GM21723 (cell line): ENCODE measurements around the gene R3HDML.
A peak's percentile ranks its signal among the peaks of the same experiment; 100 is the strongest.

Experiments used
- ATAC-seq: cut with Tn5 transposase; IDR thresholded peaks from one replicate; pipeline ENCODE4 v1.9.1; 2021; ENCODE audit warnings: mild to moderate bottlenecking, moderate library complexity; ENCODE audit not compliant: unreplicated experiment

Gene R3HDML

DNA sequence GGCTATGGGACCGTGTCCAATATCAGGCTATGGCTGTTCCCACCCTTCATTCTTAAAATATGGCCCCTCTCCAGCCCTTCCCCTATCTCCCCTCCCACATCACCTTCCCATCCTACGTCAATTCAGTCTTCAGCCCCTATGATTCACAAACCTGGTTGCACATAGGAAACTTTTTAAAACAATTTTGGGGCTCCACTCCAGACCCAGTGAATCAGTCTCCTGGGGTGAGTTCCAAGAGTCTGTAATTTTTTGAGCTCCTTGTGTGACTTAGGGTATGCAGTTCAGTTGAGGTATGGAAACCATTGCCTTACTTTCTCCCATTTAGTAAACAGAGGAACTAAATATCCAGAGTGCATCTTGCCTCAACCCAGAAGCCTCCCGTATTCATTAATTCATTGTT lies 24.2 kb downstream of the R3HDML start:
- no peak for ATAC-seq

DNA sequence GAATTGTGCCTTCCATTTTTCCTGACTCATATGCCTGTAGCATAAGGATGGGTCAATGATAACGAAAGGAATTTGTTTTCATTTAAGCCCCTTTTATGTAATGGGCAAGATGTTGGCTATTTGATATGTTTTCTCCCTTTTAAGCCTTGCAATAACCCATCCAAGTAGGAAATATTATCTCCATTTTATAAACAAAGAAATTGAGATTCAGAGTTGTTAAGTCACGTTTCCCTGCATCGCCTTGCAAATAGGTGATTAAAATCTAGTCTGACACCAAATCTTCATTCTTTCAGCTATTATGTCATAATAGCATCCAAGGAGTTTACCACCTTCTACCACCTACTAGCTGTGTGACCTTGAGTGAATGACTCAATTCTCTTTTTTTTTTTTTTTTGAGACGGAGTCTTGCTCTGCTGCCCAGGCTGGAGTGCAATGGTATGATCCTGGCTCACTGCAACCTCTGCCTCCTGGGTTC lies 25.7 kb downstream of the R3HDML start:
- no peak for ATAC-seq

DNA sequence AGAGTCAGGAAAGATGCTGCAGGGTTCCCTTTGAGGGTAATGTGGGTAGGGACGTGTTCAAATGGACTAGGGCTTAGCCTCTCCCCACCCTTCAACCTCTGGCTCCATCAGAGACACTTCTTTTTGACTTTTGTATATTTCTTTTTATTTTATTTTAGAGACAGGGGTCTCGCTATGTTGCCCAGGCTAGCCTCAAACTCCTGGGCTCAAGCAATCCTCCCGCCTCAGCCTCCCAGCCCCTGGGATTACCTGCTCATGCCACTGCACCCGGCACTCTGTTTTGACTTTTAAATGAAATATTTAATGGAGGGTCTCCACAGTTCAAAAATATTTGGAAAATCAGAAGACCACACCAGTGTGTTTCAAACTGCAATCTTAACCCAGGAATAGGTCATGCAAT lies 27.2 kb downstream of the R3HDML start:
- no peak for ATAC-seq

DNA sequence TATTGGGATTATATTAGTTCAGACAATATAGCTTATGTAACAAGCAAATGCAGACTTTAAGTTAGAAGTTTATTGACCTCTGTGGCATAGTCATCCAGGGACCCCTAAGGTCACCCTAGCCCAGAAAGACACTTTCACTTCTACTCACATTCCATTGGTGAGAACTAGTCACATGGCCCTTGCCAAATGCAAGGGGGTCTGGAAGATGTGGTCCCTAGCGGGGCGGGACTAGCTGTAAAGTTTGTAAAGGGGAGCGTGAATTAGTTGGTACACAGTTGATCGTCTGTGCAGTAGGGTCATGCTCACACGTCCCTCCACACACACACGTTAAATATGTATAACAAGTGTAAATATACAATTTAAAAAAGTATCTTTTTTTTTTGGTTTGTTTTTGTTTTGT lies 27.9 kb downstream of the R3HDML start:
- ATAC-seq = no peak

DNA sequence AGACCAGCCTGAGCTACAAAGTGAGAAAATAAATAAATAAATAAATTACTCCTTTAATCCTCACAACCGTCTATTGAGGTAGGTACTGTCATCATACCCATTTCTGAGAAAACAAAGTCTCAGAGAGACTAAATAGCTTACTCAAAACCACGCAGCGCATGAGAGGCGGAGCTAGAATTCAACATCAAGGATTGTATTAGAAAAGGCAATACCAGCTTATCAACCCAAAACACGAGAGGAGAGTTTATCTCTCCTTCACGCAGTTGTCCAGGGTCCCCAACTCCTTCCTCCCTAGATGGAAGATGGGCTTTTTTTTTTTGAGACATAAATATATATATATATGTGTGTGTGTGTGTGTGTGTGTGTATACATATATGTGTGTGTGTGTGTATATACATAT lies 30.9 kb downstream of the R3HDML start:
- no peak for ATAC-seq

DNA sequence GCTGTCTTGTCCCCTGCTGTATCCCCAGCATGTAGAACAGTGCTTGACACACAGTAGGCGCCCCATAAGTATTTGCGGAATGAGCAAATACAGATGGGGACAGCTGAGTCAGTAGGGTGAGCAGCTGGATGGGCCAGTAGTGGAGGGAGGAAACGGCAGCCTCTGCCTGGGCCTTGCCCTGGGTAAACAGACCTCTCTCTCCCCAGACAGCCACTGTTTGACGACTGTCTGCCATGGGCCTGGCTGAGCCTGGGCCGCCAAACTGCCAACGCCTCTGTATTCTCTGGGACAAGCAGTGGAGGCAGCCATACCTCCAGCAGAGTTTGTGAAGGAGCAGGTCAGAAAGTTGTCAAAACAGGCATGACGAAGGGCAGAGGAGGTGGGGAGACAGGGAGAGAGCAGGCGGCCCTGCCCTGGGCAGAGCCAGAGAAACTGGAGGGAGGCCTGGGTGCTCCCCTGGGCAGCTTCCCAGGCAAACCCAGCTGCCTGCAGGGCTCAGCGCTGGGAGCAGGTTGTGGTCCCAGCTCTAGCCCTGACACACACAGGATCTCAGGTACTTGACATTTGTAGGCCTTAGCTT lies 33.9 kb downstream of the R3HDML start:
- ATAC-seq = no peak

DNA sequence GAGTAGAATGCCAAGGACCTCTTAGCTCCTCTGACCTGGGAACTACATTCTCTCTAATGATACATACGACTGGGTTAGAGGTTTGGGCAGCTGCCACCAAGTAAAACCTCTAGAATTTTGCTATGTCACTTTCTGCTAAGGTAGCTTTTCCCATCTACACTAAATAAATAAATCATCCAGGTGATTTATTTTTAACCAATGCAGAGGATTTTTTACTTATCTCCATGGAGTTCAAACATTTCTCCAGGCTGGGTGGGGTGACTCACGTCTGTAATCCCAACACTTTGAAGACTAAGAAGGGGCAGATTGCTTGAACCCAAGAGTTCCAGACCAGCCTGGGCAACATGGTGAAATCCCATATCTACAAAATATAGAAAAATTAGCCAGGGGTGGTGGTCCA lies 45.8 kb downstream of the R3HDML start:
- ATAC-seq = no peak

DNA sequence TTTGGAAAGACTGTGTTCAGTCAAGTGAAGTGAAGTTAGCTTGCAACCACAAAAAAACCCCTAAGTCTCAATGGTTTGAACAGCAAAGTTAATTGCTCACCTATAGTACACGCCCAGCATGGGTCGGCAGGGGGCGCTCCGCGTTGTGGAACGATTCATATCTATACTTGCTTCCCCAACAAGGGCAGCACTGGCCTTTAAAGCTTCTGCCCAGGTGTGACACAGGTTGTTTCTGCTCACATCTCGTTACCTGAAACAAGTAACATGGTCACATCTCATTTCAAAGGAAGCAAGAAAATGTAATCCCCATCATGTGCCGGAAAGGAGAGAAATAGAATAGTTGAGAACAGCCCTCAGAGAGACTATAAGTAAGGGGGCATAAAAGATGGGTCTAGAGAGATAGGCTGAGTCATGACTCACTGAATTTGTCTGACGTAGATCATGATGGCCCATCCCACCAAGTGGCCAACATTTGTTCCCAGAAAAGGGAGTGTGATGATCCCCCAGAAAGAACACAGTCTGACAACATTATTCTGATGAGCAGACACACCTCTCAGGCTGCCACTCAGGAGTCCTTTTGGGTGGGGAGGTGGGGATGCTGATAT lies 47.7 kb downstream of the R3HDML start:
- peak; percentile 62 for ATAC-seq

DNA sequence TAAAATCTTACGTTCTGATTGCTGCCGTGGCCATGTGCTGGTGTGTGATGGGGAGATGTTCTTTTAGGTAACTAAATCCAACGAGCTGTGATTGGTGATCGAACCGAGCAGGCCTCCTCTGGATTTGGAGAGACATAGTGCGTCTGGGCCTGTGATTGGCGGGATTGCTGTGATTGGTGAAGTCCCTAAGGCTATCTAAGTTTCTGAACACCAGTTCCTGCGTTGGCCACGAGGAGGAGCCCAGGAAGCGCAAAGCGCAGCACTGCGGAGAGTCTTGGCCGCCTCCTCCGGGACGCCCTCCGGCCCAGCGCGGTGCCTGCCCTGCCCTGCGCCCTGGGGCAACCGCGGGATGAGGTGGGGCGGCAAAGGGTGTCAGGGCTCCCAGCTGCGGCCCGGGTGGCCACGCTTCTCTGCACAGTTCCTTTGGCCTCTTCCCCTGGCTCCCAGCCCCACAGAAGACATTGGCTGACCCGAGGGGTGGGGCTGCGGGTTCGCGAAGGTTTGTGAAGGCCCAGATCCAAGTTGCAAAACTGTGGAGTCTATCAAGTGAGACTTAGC lies 51.7 kb downstream of the R3HDML start:
- ATAC-seq = peak; percentile 54

DNA sequence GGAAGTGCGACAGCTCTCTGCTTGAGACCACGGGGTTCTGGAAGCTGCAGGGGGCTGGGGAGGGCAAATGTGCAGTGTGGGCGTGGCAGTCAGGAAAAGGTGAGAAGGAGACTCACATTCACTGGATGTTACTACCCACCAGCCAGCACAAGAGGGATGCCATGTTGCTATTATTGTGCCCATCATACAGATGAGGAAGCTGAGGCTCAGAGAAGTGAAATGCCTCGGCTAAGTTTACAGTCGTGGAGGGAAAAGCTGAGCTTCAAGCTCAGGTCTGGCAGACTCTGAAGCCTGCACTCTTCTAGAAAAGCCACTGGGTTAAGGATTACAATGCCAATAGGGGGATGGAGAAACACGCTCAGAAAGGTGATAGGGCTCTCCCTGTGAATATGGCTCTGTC lies 53.0 kb downstream of the R3HDML start:
- ATAC-seq = no peak

DNA sequence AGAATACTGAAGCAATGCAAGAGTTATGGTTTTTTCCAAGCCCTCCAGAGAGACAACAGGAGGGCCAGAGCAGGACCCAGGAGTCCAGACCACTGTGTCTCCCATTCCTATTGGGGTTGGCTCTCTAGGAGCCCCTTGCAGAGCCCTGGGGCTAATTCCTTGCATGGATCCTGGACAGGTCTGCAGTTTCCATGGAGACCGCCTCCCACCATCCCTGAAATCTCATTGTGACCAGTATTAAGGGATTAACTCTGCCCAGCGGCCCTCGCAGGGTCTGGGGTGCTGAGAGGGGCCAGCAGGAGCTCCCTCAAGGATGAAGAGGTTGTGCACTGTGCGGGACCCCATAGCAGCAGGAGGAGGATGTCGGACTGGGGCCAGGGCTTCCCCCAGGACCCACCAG lies 53.4 kb downstream of the R3HDML start:
- no peak for ATAC-seq

DNA sequence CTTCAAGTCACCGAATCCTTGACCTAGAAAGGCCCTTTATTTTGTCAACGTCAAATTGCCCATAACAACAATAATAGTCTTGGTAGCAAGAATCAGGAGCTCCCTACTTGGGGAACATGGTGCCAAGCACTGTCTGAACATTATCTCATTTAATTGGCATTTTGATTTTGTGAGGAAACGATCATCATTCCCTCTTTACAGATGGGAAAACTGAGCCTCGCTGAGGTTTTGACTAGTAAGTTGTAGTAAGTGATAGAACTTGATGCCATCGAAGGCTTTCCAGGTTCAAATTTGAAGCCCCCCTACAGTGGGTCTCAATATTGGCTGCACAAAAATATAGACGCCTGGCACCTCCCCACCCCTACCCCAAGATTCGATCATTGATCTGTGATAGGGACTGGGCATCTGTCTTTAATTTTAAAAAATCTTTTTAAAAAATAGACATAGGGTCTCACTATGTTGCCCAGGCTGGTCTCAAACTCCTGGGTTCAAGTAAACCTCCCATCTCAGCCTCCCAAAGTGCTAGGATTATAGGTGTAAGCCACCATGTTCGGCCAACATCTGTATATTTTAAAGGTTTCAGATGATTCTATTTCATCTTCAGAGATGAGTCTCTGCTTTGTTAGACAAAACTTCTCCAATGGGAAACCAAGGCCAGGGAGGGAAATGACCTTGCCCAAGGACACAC lies 55.4 kb downstream of the R3HDML start:
- no peak for ATAC-seq

DNA sequence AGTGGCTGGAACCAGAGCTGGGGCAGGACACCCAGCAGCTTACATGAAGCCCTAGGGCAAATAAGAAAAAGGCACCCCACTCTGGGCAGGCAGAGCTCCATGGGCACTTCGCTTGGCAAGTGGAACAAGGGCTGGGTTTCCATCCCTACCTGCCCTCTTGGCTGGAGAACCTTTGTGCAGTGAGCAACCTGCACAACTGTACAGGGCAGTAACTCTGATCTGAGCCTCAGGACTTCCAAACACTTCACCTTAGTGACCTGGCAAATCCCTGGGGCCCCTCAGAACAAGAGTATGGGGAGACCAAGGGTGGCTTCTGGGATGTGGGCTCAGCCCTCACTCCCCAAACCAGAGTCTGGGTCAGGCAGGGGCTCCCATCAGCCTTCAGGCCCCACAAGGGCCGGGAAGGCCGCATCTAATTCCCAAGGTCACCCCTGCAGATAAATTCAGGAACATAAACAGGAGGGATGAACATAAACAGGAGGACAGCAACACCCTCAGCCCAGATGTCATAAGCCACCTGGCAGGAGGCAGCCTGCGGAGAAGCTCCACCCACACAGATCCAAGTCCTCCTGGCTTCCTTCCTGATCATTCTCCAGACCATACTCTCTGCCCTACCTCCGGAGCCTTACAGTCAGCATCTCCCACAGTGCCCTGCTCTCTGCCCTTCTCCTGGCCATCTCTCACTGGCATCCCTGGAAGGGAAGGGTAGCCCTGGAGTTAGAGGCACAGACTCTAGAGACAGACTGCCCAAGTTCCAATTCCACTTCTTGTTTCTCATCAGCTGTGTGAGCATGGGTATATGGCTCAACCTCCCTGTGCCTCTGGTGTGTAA lies 56.1 kb downstream of the R3HDML start:
- no peak for ATAC-seq

DNA sequence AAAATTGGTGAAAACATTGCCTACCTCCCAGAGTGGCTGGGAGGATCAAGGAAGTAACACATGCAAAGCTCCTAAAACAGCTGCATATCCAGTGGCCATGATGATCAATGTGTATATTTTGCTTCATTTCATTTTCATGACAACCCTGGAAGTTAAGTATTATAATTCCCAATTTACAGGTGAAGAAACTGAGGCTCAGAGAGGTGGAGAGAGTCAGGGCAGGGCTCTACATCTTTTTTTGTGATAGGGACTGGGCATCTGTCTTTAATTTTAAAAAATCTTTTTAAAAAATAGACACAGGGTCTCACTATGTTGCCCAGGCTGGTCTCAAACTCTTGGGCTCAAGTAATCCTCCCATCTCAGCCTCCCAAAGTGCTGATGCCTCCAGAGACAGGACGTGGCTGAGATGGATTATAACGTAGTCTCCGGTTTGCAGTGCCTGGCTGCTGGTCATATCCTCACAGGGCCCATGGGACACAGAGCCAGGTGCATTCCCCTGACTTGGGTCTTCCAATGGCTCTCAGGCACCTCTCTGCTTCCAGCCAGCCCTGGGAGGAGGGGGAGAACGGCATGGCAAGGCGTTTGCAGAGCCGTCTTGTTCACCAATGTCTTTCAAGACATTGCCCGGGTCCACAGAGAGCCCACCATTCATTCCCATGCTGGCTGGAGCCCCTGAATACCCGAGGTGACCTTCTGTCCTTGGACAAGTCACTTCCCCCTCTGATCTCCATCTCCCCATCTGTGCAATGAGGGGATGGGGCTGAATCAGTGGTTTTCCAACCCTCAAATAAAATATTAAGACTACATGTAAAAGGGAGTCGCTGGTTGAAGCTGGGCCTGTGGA lies 57.0 kb downstream of the R3HDML start:
- no peak for ATAC-seq

DNA sequence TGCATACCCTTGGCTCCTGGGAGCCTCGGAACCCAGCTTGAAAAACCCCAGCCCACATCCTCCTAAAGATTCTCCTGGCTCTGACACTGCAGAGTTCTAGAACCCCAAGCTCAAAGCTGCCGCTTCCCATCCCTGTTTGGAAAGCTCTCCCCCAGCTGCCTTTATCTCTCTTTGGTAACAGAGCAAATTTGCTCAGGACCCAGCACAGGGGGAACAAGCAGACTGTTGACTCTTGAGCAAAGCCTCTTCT lies 57.5 kb downstream of the R3HDML start:
- no peak for ATAC-seq

DNA sequence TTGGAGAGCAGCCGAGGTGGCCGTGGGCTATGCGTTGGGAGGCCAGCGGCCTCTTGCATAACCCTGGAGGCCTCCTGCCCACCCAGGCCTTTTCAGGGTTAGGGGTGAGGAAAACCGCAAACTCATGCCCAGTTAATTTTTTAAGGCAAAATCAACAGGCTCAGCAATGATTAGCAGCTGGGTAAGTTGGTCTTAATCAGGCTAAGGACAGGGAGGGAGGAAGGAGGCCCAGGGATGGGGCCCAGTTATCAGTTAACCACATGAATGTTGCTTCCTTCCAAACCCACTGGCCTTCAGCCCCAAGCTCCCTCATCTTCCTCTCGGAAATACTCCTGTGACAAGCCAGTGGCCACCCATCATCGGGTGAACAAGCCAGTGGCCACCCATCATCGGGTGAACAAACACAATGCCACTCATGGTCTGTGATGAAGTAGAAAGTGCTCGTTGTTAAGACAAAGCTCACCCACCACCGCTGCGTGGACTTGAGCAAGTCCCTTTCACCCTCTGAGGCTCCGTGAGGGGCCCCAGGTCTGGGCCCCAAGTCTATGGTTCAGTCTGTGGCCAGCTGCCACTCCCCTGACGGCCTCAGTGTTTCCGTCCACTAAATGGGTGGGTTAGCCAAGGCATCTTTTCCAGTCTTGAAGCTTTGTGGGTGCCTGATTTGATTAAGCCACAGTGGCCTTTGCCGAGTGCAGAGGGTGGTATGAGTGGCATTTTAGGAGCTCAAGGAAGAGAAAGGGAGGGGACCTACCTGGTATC lies 58.0 kb downstream of the R3HDML start:
- ATAC-seq = no peak

DNA sequence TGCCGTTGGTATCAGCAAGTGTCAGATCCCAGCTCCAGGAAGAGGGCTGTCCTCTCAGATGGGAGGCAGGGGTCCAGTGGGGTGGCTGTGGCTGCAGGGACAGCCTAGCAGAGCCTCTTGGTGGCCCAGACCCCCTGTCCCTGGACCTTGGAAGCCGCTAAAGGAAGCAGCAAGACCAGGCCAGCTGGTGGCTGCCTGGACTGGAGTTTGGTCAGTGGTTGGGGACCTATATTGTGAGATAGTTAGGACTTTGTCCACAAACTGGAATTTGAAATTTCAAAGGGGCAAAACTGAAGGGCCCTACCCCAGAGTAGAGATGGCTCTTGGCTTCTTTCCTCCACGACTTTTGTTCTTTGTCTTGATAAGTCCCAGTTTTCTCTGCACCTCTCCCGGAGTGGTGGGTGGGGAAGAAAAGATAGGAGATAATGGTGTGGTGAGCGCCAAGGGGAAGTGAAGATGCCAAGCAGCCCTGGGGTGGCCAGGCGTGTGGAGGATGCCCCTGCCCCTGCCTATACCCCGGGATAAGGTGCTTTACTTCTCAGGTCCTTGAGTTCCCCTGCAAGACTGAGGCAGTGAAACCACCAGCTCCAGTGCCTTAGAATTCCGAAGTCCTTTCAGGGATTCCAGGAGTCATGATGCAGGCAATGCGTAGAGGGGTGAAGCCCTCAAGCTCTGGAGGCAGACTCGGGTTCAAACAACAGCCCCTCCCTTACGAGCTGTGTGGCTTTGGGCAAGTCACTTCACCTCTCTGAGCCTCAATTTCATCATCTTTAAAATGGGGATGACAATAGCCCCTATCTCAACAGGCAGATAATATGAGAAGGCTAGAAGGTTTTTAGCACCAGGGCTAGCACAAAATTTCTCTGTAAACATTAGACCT lies 58.9 kb downstream of the R3HDML start:
- ATAC-seq = no peak

DNA sequence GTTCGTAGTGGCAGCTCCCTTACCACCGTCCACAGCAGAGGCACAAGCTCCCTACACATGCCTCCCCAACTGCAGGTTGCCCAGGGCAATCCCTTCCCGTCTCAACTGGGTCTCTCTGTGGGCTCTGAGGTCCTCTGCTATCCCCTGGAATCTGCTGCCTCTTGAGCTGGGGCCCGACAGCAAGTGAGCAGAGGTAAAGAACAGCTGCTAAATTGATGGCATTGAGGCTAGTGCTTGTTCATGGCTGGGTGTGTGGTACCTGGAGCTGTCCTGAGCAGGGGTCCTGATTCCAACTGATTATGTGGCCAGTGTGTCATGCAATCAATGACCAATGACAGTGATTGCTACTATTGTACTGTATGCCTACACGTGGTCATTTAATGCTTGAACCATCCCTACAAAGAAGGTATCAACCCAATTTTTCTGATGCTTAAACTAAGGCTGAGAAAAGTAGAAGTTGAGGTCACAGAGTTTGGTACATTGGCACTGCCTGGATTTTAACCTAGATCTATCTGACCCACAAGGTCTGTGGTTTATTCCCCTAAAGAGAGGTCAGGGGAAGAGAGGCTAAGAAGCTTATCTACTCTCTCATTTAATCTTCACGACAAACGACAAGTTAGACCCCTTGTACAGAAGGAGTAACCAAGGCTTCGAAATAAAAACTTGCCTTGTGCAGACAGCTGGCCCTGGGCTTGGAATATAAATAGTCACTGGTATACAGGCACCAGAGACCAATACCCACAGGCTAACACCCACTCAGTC lies 59.7 kb downstream of the R3HDML start:
- no peak for ATAC-seq
